PFSK-1 (cell line): Measurements from ENCODE around the gene GABRA4.

Experiments
- POLR2AphosphoS5 ChIP-seq: IDR thresholded peaks from 2 replicates; pipeline ENCODE4 v1.6.1; 2012; ENCODE audit warnings: low read depth, mild to moderate bottlenecking, control low read depth, low read length, moderate library complexity
- REST ChIP-seq, 2 experiments: IDR thresholded peaks; 2 replicates each; pipeline versions ENCODE4 v1.6.1 to v1.8.0; 2011 to 2012; ENCODE audit warnings: low read depth in 2 of 2, low read length in 2 of 2, control low read depth in 1 of 2, inconsistent platforms in 1 of 2, mild to moderate bottlenecking in 1 of 2, moderate library complexity in 1 of 2; ENCODE audit not compliant: insufficient read depth in 1 of 2
- SIN3A ChIP-seq: IDR thresholded peaks from 2 replicates; pipeline ENCODE4 v1.6.1; 2012; ENCODE audit warnings: mild to moderate bottlenecking, low read length, moderate library complexity, borderline replicate concordance; ENCODE audit not compliant: insufficient read depth

- TF ChIP-seq SIN3A (no peak), POLR2AphosphoS5 (no peak), REST (IDR thresholded peaks at IDR 0.05; ENCODE audit: insufficient read depth in 1 of 2, low read depth in 2 of 2, low read length in 2 of 2) (no peak)
Measured at GRCh38 chr4:46874811-46875210, 118.6 kb downstream of the GABRA4 start.
